Vagina (tissue), 2 donors: ENCODE results near the gene FUBP3. TPM values are rescaled to one million over a fixed set of nuclear protein-coding genes. Genes with fewer than 3 reads are reported as not detected.

Experiments
- DNase-seq, 2 donors: peaks; one replicate each; pipeline ENCODE4 v3.0.0-alpha.2; 2017; ENCODE audit errors: extremely low spot score in 2 of 2
- H3K27ac ChIP-seq: fragments of 200-600 bp; sonication (generic); one replicate; pipeline ENCODE4 v1.5.1; 2019
- H3K27me3 ChIP-seq: fragments of 200-600 bp; sonication (generic); one replicate; pipeline ENCODE4 v1.5.1; 2019
- H3K36me3 ChIP-seq, 2 donors: fragments of 200-600 bp; sonication (generic); one replicate each; pipeline ENCODE4 v1.5.1; 2017 to 2019
- H3K4me1 ChIP-seq: fragments of 200-600 bp; sonication (generic); one replicate; pipeline ENCODE4 v1.5.1; 2019
- H3K4me3 ChIP-seq, 2 donors: fragments of 200-600 bp; sonication (generic); 1 replicate in 1 of 2; 2 replicates in 1 of 2; pipeline ENCODE4 v1.5.1; 2016 to 2019
- H3K9me3 ChIP-seq: fragments of 200-600 bp; sonication (generic); one replicate; pipeline ENCODE4 v1.5.1; 2019
- CTCF ChIP-seq, 3 experiments: fragments of 450-650 bp in 2 of 3; fragments of 200-600 bp in 1 of 3; sonication (generic) in 1 of 3; IDR thresholded peaks; one replicate each; pipeline ENCODE4 v1.5.1; 2017 to 2019; ENCODE audit warnings: antibody characterized with exemption in 3 of 3, mild to moderate bottlenecking in 2 of 3, moderate library complexity in 2 of 3
- POLR2A ChIP-seq, 2 donors: fragments of 450-650 bp; IDR thresholded peaks; one replicate each; pipeline ENCODE4 v1.6.1; 2017; ENCODE audit warnings: antibody characterized with exemption in 2 of 2, mild to moderate bottlenecking in 2 of 2, moderate library complexity in 2 of 2
- POLR2AphosphoS5 ChIP-seq, 2 donors: sonication (generic); formaldehyde crosslinking; IDR thresholded peaks; one replicate each; pipeline ENCODE4 v1.9.0; 2017; ENCODE audit warnings: antibody characterized with exemption in 2 of 2, mild to moderate bottlenecking in 2 of 2, low read depth in 1 of 2; ENCODE audit not compliant: insufficient read depth in 1 of 2
- intact Hi-C: fragments of 100-400 bp; cut with DNase I; formaldehyde crosslinking; loops from one replicate; pipeline ENCODE4 v1.15.1; 2023
- total RNA-seq: library from RNA; depleted of rRNA; stranded (reverse); fragments of >200 nt; gene quantifications from one replicate; pipeline ENCODE4 v1.2.3, GENCODE V29; 2016

Gene FUBP3
- total RNA-seq, 1 donor from 2014 or later, result 33.6 TPM

- no peaks in the 10 kb centered on the region for H3K36me3 ChIP-seq
- TF ChIP-seq POLR2AphosphoS5 (IDR thresholded peaks at IDR 0.05; ENCODE audit: insufficient read depth in 1 of 2, low read depth in 1 of 2) (no peak), POLR2A (IDR thresholded peaks at IDR 0.05) (no peak), CTCF (IDR thresholded peaks at IDR 0.05) (no peak)
These were observed 10.9 kb downstream of the FUBP3 start for GRCh38 chr9:130590305-130590704.

GRCh38 chr9:130593020-130593419 lies 13.6 kb downstream of the FUBP3 start:
- no peak for TF ChIP-seq POLR2AphosphoS5 (IDR thresholded peaks at IDR 0.05; ENCODE audit: insufficient read depth in 1 of 2, low read depth in 1 of 2)
- intact Hi-C loops, result no loop called here
- Histone ChIP-seq H3K27me3 (no peaks in the 10 kb centered on the region), H3K27ac (no peak overlapping the region), H3K9me3 (no peaks in the 10 kb centered on the region), H3K4me1 (peaks cover 12% of the 10 kb centered on the region), H3K36me3 (peaks cover 0 to 7% of the 10 kb centered on the region in 2 donors), H3K4me3 (no peak overlapping the region)
- DNase-seq, result no peak

More at GRCh38 chr9:130590305-130590704, 10.9 kb downstream of the FUBP3 start:
- Histone ChIP-seq H3K27me3 (no peaks in the 10 kb centered on the region), H3K9me3 (no peaks in the 10 kb centered on the region), H3K27ac (no peak overlapping the region), H3K4me1 (peaks cover 12% of the 10 kb centered on the region), H3K4me3 (no peak overlapping the region)
- intact Hi-C loops, result no loop called here
- DNase-seq, result no peak

- intact Hi-C loops, result no loop called here
- H3K9me3 ChIP-seq, result no peaks in the 10 kb centered on the region
- H3K27ac ChIP-seq, result no peak overlapping the region
- H3K27me3 ChIP-seq, result no peaks in the 10 kb centered on the region
- peaks cover 0 to 16% of the 10 kb centered on the region in 2 donors for H3K36me3 ChIP-seq
- DNase-seq, result no peak
- no peak overlapping the region for H3K4me3 ChIP-seq
- TF ChIP-seq CTCF (IDR thresholded peaks at IDR 0.05), result no peak
- TF ChIP-seq POLR2AphosphoS5 (IDR thresholded peaks at IDR 0.05; ENCODE audit: insufficient read depth in 1 of 2, low read depth in 1 of 2), result no peak
- no peak for TF ChIP-seq POLR2A (IDR thresholded peaks at IDR 0.05)
- no peaks in the 10 kb centered on the region for H3K4me1 ChIP-seq
These were observed 17.9 kb downstream of the FUBP3 start for GRCh38 chr9:130597228-130597627.

- Histone ChIP-seq H3K36me3 (peaks cover 0 to 16% of the 10 kb centered on the region in 2 donors), H3K27me3 (no peaks in the 10 kb centered on the region), H3K27ac (no peak overlapping the region), H3K9me3 (no peaks in the 10 kb centered on the region), H3K4me1 (no peaks in the 10 kb centered on the region), H3K4me3 (no peak overlapping the region)
- intact Hi-C loops, result no loop called here
- TF ChIP-seq POLR2A (IDR thresholded peaks at IDR 0.05), result no peak
- no peak for TF ChIP-seq CTCF (IDR thresholded peaks at IDR 0.05)
- DNase-seq, result no peak
These were observed 18.8 kb downstream of the FUBP3 start for GRCh38 chr9:130598188-130598587.

- TF ChIP-seq CTCF (IDR thresholded peaks at IDR 0.05), result no peak
- TF ChIP-seq POLR2A (IDR thresholded peaks at IDR 0.05), result no peak
- TF ChIP-seq POLR2AphosphoS5 (IDR thresholded peaks at IDR 0.05; ENCODE audit: insufficient read depth in 1 of 2, low read depth in 1 of 2), result no peak
- Histone ChIP-seq H3K27ac (no peak overlapping the region), H3K27me3 (no peaks in the 10 kb centered on the region), H3K36me3 (peaks cover 0 to 20% of the 10 kb centered on the region in 2 donors), H3K4me3 (no peak overlapping the region), H3K4me1 (no peaks in the 10 kb centered on the region), H3K9me3 (no peaks in the 10 kb centered on the region)
- intact Hi-C loops, result no loop called here
- DNase-seq, result no peak
These were observed 20.2 kb downstream of the FUBP3 start for GRCh38 chr9:130599625-130600024.
